Measurements from ENCODE around the gene UBN2. TPM values are rescaled to one million over a fixed set of nuclear protein-coding genes. Genes with fewer than 3 reads are reported as not detected.
"Not testable (repeated sequence)": the region's sequence is repeated elsewhere in the genome, so short reads cannot be mapped to it uniquely, and the experiment has no call there.

UBN2 gene
- total RNA-seq, 4 donors from 2014 or later, result 9.1 to 18.5 (median 12.5) TPM

DNA sequence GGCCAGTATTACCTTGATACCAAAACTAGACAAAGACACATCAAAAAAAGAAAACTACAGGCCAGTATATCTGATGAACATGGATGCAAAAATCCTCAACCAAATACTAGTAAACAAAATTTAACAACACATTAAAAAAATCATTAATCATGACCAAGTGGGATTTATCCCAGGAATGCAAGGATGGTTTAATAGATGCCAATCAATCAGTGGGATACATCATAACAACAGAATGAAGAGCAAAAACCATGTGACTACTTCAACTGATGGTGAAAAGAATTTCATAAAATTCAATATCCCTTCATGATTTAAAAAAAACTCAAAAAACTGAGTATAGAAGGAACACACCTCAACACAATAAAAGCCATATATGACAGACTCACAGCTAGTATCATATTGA is 25.2 kb upstream of the UBN2 start:
- Histone ChIP-seq H3K4me3 (no peak overlapping the region), H3K9me3 (peaks cover 0 to 27% (median 0%) of the 10 kb centered on the region in 3 donors)
- TF ChIP-seq EP300 (IDR thresholded peaks at IDR 0.05), result no peak

DNA sequence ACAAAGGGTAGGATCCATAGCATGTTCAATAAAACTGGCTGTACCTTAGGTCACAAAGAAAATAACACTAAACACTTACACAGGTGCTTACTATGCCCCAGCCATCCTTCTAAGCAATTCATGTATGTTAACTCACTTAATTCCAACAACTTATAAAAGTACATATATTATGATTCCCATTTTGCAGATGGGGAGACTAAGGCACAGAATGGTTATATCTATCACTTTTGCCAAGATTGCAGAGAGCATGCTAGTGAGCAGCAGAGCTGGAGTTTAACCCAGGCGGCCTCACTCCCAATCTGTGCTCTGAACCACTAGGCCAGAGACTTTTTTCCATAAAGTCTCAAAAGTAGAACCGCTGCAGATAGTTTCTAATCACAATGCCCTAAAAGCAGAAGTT is 18.9 kb upstream of the UBN2 start:
- Histone ChIP-seq H3K4me3 (no peak overlapping the region), H3K36me3 (no peaks in the 10 kb centered on the region), H3K27ac (no peak overlapping the region), H3K27me3 (no peaks in the 10 kb centered on the region), H3K4me1 (no peaks in the 10 kb centered on the region), H3K9me3 (peaks cover 0 to 3% (median 0%) of the 10 kb centered on the region in 3 donors)
- TF ChIP-seq POLR2AphosphoS5 (IDR thresholded peaks at IDR 0.05) (no peak), POLR2A (IDR thresholded peaks at IDR 0.05) (no peak), EP300 (IDR thresholded peaks at IDR 0.05) (no peak)
- WGBS, 2 donors (ENCODE audit: low coverage in 1 of 2), result 86 to 93% methylated on average over 2 of the region's 2 CpGs
- ATAC-seq, result no peak

More for the DNA sequence above, 25.2 kb upstream of the UBN2 start:
- Histone ChIP-seq H3K4me1 (no peaks in the 10 kb centered on the region), H3K27ac (no peak overlapping the region), H3K36me3 (peaks cover 0 to 6% of the 10 kb centered on the region in 2 donors), H3K27me3 (no peaks in the 10 kb centered on the region)
- no peak for ATAC-seq

DNA sequence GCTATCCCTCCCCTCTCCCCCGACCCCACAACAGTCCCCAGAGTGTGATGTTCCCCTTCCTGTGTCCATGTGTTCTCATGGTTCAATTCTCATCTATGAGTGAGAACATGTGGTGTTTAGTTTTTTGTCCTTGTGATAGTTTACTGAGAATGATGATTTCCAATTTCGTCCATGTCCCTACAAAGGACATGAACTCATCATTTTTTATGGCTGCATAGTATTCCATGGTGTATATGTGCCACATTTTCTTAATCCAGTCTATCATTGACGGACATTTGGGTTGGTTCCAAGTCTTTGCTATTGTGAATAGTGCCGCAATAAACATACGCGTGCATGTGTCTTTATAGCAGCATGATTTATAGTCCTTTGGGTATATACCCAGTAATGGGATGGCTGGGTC is 17.5 kb upstream of the UBN2 start:
- H3K27me3 ChIP-seq, ATAC-seq, H3K4me1 ChIP-seq, H3K36me3 ChIP-seq, H3K4me3 ChIP-seq, H3K27ac ChIP-seq, H3K9me3 ChIP-seq: not testable (repeated sequence)
- WGBS, 2 donors (ENCODE audit: low coverage in 1 of 2), result 40 to 75% methylated on average over 1 to 3 of the region's 6 CpGs

DNA sequence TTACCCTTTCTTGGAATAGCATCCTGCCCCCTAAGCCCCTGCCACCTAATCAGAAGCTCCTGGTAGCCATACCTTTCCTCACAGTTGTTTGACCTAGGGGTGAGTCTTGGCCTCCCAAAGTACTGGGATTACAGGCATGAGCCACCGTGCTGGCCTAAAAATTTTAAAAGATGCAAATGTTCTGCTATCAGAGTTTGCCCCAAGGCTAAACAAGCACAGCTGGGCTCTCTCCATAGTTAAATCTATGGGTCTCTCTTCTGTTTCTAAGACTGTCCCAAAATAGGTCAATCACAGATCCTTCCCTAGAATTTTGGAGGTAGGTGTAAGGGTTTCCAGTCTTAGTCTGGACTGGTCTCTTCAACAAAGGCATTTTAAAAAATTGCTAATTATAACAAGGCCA is 12.9 kb upstream of the UBN2 start:
- Histone ChIP-seq H3K4me3 (no peak overlapping the region), H3K9me3 (no peaks in the 10 kb centered on the region), H3K36me3 (no peaks in the 10 kb centered on the region), H3K4me1 (no peaks in the 10 kb centered on the region), H3K27ac (no peak overlapping the region), H3K27me3 (no peaks in the 10 kb centered on the region)
- TF ChIP-seq EP300 (IDR thresholded peaks at IDR 0.05) (no peak), POLR2AphosphoS5 (IDR thresholded peaks at IDR 0.05) (no peak), POLR2A (IDR thresholded peaks at IDR 0.05) (no peak)
- TF ChIP-seq, protein P1, sequence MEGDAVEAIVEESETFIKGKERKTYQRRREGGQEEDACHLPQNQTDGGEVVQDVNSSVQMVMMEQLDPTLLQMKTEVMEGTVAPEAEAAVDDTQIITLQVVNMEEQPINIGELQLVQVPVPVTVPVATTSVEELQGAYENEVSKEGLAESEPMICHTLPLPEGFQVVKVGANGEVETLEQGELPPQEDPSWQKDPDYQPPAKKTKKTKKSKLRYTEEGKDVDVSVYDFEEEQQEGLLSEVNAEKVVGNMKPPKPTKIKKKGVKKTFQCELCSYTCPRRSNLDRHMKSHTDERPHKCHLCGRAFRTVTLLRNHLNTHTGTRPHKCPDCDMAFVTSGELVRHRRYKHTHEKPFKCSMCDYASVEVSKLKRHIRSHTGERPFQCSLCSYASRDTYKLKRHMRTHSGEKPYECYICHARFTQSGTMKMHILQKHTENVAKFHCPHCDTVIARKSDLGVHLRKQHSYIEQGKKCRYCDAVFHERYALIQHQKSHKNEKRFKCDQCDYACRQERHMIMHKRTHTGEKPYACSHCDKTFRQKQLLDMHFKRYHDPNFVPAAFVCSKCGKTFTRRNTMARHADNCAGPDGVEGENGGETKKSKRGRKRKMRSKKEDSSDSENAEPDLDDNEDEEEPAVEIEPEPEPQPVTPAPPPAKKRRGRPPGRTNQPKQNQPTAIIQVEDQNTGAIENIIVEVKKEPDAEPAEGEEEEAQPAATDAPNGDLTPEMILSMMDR (IDR thresholded peaks at IDR 0.05), result no peak
- no peak for ATAC-seq
- 11% methylated on average over 1 of the region's 1 CpG; no CpG with 5 or more reads in 1 of the 2 donors for WGBS, 2 donors (ENCODE audit: low coverage in 1 of 2)

DNA sequence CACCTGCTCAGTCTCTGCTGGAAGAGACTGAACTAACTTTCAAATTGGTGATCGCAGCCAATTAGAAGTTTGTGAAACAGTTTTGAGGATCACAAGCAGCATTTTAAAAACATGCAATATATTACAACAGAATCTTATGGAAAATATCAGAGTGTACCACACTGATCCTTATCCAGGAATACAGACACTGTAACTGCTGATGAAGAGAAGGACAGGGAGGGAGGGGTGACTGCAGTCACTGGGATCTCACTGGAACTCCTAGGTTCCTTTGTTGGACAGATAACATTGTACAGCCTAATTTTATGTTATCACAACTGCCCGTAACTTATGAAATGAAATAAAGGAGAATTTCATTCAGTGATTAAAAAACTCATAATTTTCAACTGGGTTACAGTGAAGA is 6.8 kb upstream of the UBN2 start:
- no peak overlapping the region for H3K27ac ChIP-seq
- ATAC-seq, result no peak
- no peaks in the 10 kb centered on the region for H3K9me3 ChIP-seq
- H3K4me3 ChIP-seq, result no peak overlapping the region
- WGBS, 2 donors (ENCODE audit: low coverage in 1 of 2), result 70 to 82% methylated on average over 2 of the region's 2 CpGs
- H3K36me3 ChIP-seq, result no peaks in the 10 kb centered on the region
- H3K27me3 ChIP-seq, result peaks cover 10% of the 10 kb centered on the region
- TF ChIP-seq EP300 (IDR thresholded peaks at IDR 0.05) (no peak), POLR2AphosphoS5 (IDR thresholded peaks at IDR 0.05) (no peak), POLR2A (IDR thresholded peaks at IDR 0.05) (no peak)
- TF ChIP-seq, protein P1 (IDR thresholded peaks at IDR 0.05), result no peak
- no peaks in the 10 kb centered on the region for H3K4me1 ChIP-seq

DNA sequence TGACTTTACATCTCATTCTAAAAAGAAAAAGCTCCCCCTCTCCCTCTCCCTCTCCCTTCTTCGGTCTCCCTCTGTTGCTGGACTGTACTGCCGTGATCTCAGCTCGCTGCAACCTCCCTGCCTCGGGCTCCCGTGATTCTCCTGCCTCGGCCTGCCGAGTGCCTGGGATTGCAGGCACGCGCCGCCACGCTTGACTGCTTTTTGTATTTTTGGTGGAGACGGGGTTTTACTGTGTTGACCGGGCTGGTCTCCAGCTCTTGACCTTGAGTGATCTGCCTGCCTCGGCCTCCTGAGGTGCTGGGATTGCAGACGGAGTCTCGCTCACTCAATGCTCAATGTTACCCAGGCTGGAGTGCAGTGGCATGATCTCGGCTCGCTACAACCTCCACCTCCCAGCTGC is 6.2 kb upstream of the UBN2 start:
- not testable (repeated sequence) for H3K4me1 ChIP-seq, ATAC-seq, H3K36me3 ChIP-seq, H3K4me3 ChIP-seq, H3K27ac ChIP-seq, H3K9me3 ChIP-seq
- 83 to 95% methylated on average over 3 to 7 of the region's 18 CpGs for WGBS, 2 donors (ENCODE audit: low coverage in 1 of 2)
- peaks cover 10% of the 10 kb centered on the region for H3K27me3 ChIP-seq

DNA sequence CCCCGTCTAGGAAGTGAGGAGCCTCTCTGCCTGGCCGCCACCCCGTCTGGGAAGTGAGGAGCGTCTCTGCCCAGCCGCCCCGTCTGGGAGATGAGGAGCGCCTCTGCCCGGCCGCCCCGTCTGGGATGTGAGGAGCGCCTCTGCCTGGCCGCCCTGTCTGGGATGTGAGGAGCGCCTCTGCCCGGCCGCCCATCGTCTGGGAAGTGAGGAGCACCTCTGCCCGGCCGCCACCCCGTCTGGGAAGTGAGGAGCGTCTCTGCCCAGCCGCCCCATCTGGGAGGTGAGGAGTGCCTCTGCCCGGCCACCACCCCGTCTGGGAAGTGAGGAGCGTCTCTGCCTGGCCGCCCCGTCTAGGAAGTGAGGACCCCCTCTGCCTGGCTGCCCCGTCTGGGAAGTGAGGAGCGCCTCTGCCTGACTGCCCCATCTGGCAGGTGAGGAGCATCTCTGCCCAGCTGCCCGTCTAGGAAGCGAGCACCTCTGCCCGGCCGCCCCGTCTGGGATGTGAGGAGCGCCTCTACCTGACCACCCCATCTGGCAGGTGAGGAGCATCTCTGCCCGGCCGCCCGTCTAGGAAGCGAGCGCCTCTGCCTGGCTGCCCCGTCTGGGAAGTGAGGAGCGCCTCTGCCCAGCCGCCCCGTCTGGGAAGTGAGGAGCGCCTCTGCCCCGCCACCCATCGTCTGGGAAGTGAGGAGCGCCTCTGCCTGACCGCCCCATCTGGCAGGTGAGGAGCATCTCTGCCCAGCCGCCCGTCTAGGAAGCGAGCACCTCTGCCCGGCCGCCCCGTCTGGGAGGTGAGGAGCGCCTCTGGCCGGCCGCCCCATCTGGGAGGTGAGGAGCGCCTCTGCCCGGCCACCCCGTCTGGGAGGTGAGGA is 5.5 kb upstream of the UBN2 start:
- not testable (repeated sequence) for H3K4me1 ChIP-seq, ATAC-seq, H3K27ac ChIP-seq, H3K4me3 ChIP-seq, H3K36me3 ChIP-seq, H3K9me3 ChIP-seq
- WGBS, 2 donors (ENCODE audit: low coverage in 1 of 2), result no CpG with 5 or more reads among the region's 60 CpGs
- H3K27me3 ChIP-seq, result peaks cover 10% of the 10 kb centered on the region

DNA sequence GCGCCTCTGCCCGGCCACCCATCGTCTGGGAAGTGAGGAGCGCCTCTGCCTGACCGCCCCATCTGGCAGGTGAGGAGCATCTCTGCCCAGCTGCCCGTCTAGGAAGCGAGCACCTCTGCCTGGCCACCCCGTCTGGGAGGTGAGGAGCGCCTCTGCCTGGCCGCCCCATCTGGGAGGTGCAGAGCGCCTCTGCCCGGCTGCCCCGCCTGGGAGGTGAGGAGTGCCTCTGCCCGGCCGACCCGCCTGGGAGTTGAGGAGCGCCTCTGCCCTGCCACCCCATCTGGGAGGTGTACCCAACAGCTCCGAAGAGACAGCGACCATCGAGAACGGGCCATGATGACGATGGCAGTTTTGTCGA is 4.9 kb upstream of the UBN2 start:
- not testable (repeated sequence) for H3K4me1 ChIP-seq, H3K36me3 ChIP-seq, H3K9me3 ChIP-seq, H3K4me3 ChIP-seq, H3K27ac ChIP-seq, ATAC-seq
- 89% methylated on average over 3 of the region's 23 CpGs; no CpG with 5 or more reads in 1 of the 2 donors for WGBS, 2 donors (ENCODE audit: low coverage in 1 of 2)
- H3K27me3 ChIP-seq, result peaks cover 10% of the 10 kb centered on the region

DNA sequence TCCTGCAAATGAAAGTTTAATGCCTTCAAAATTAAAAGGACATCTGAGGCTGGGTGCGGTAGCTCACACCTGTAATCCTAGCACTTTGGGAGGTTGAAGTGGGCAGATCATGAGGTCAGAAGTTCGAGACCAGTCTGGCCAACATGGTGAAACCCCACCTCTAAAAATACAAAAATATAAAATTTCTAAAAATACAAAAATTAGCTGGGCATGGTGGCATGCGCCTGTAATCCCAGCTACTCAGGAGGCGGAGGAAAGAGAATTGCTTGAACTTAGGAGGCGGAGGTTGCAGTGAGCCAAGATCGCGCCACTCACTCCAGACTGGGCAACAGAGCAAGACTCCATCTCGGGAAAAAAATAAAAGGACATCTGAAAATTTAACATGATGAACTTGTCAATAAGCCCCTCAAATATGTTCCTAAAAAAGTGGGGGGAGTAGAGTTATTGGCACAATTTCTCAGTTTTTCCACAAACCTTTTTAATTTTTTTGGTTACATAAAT is 4.0 kb upstream of the UBN2 start:
- H3K36me3 ChIP-seq, H3K9me3 ChIP-seq, H3K4me1 ChIP-seq, H3K4me3 ChIP-seq, H3K27ac ChIP-seq, ATAC-seq: not testable (repeated sequence)
- 91 to 96% methylated on average over 7 to 8 of the region's 8 CpGs for WGBS, 2 donors (ENCODE audit: low coverage in 1 of 2)
- peaks cover 10% of the 10 kb centered on the region for H3K27me3 ChIP-seq
